Loucy (cell line): ENCODE measurements around the gene ANO2.

Experiments used
- EZH2phosphoT487 ChIP-seq: fragments of 200-600 bp; IDR thresholded peaks from 2 replicates; pipeline ENCODE4 v1.6.1; 2018; ENCODE audit warnings: antibody characterized with exemption, mild to moderate bottlenecking, moderate library complexity, borderline replicate concordance
- TF ChIP-seq, protein P1 (sequence below): fragments of 200-600 bp; sonication (generic); conservative IDR thresholded peaks from 2 replicates; pipeline ENCODE4 v1.5.1; 2014; ENCODE audit warnings: mild to moderate bottlenecking, antibody characterized with exemption, low read length

DNA sequence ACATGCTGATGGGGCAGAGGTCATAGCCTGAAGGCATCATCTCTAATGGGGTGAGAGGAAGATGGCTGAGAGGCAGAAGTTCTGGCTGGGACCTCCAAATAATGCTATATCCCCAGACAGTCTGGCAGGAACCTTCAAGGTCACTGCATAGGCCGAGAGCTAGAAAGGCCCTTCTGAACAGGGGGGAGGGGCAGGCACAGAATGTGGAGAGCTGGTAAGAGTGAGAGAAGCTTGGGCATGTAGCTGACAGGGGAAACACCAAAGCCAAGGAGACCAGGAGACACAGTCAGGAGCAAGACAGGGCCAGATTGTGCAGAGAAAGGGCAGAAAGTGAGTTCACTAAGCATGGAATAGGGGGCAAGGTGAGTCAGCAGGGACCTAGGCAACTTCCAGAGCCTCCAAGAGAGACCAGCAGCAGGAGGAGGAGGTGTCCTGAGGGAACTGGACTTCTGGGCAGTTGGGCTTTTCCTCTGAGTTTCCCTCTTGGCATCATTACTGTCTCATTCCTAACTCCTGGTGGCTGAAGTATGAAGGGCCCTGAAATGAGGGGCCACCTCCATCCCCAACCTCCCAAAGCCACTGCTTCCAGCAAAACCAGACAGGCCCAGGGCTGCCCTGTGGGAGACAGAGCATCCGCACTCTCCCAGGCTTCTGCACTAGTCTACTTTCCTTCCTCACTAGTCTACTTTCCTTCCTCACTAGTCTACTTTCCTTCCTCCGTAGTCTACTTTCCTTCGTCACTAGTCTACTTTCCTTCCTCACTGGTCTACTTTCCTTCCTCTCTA is 17.1 kb downstream of the ANO2 start:
- TF ChIP-seq, protein P1, sequence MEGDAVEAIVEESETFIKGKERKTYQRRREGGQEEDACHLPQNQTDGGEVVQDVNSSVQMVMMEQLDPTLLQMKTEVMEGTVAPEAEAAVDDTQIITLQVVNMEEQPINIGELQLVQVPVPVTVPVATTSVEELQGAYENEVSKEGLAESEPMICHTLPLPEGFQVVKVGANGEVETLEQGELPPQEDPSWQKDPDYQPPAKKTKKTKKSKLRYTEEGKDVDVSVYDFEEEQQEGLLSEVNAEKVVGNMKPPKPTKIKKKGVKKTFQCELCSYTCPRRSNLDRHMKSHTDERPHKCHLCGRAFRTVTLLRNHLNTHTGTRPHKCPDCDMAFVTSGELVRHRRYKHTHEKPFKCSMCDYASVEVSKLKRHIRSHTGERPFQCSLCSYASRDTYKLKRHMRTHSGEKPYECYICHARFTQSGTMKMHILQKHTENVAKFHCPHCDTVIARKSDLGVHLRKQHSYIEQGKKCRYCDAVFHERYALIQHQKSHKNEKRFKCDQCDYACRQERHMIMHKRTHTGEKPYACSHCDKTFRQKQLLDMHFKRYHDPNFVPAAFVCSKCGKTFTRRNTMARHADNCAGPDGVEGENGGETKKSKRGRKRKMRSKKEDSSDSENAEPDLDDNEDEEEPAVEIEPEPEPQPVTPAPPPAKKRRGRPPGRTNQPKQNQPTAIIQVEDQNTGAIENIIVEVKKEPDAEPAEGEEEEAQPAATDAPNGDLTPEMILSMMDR: no peak
- no peak for TF ChIP-seq EZH2phosphoT487
